NCI-H2029 treated with DMSO at 0.1 percent for 48 hours (cell line): ENCODE results near the gene BCAP31.
"Not testable (repeated sequence)": the region's sequence is repeated elsewhere in the genome, so short reads cannot be mapped to it uniquely, and the experiment has no call there.

Source experiments
- DNase-seq: peaks from one replicate; lab custom pipeline; 2025; lab: John Stamatoyannopoulos, UW

The BCAP31 gene

GRCh38 chrX:153733651-153734240 is 9.6 kb upstream of the BCAP31 start:
- DNase-seq, result no peak

- DNase-seq, result no peak
Observed at GRCh38 chrX:153732401-153732800, 8.2 kb upstream of the BCAP31 start.

GRCh38 chrX:153731845-153732215 is 7.6 kb upstream of the BCAP31 start:
- DNase-seq, result no peak

GRCh38 chrX:153731117-153731844 is 7.1 kb upstream of the BCAP31 start:
- no peak for DNase-seq

- not testable (repeated sequence) for DNase-seq
Observed at GRCh38 chrX:153730115-153730514, 5.9 kb upstream of the BCAP31 start.

- DNase-seq, result no peak
Observed at GRCh38 chrX:153728951-153729631, 4.9 kb upstream of the BCAP31 start.

- DNase-seq, result no peak
Observed at GRCh38 chrX:153728095-153728494, 3.9 kb upstream of the BCAP31 start.

- DNase-seq, result no peak
Observed at GRCh38 chrX:153727123-153727931, 3.1 kb upstream of the BCAP31 start.

GRCh38 chrX:153726286-153727122 is 2.3 kb upstream of the BCAP31 start:
- no peak for DNase-seq

- no peak for DNase-seq
Observed at GRCh38 chrX:153725832-153726285, 1.7 kb upstream of the BCAP31 start.

GRCh38 chrX:153725039-153725831 is 1.0 kb upstream of the BCAP31 start:
- DNase-seq, result no peak

- DNase-seq, result no peak
Observed at GRCh38 chrX:153723351-153724251, 586 bp downstream of the BCAP31 start.

GRCh38 chrX:153722704-153723350 is 1.4 kb downstream of the BCAP31 start:
- no peak for DNase-seq

- no peak for DNase-seq
Observed at GRCh38 chrX:153719701-153720100, 4.5 kb downstream of the BCAP31 start.

- DNase-seq, result no peak
Observed at GRCh38 chrX:153719238-153719637, 4.9 kb downstream of the BCAP31 start.

- no peak for DNase-seq
Observed at GRCh38 chrX:153717445-153717844, 6.7 kb downstream of the BCAP31 start.

GRCh38 chrX:153714256-153714655 is 9.9 kb downstream of the BCAP31 start:
- DNase-seq, result no peak

- no peak for DNase-seq
Observed at GRCh38 chrX:153709726-153710674, 14.2 kb downstream of the BCAP31 start.
